Measurements from ENCODE around the gene MIPEP. TPM values are rescaled to one million over a fixed set of nuclear protein-coding genes. Genes with fewer than 3 reads are reported as not detected.

MIPEP gene
- total RNA-seq, 3 donors from 2014 or later, result 11.0 to 23.0 (median 20.0) TPM

DNA sequence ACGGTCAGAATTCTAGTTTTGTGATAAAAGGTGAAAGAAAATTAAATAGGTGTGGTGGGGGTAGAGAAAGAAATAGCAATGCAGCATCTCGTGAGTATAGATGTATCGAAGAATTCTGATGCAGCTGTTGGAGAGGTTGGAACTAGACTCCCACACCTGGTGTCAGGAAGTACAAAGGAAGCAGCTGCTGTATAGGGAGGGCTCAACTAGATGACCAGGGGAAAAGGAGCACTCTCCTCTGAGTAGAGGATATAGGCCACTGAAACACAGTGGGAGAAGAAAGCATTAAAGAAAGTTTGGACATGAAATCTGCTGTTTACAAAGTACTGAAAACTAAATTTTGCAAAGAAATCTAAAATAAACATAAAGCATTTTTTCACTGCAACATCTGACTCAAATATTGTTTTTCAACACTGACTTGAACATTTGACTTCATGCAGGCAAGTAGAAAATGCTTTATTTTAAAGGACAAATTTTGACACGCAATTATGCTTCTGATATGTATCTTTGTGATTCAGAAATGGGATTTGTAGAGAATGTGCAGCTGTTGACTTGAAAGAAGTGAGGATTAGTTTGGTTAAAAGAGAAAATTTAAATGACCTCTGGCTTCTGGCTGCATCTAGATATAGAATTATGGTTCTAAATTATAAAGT lies 82.2 kb downstream of the MIPEP start:
- no peaks in the 10 kb centered on the region for H3K9me3 ChIP-seq
- intact Hi-C loops (cut with DNase I; ENCODE audit: low total_unique reads), result no loop called here
- H3K4me1 ChIP-seq, result no peaks in the 10 kb centered on the region
- no peak overlapping the region for H3K4me3 ChIP-seq
- no peaks in the 10 kb centered on the region for H3K36me3 ChIP-seq
- DNase-seq (ENCODE audit: low spot score in 2 of 2), result no peak
- TF ChIP-seq, protein P1, sequence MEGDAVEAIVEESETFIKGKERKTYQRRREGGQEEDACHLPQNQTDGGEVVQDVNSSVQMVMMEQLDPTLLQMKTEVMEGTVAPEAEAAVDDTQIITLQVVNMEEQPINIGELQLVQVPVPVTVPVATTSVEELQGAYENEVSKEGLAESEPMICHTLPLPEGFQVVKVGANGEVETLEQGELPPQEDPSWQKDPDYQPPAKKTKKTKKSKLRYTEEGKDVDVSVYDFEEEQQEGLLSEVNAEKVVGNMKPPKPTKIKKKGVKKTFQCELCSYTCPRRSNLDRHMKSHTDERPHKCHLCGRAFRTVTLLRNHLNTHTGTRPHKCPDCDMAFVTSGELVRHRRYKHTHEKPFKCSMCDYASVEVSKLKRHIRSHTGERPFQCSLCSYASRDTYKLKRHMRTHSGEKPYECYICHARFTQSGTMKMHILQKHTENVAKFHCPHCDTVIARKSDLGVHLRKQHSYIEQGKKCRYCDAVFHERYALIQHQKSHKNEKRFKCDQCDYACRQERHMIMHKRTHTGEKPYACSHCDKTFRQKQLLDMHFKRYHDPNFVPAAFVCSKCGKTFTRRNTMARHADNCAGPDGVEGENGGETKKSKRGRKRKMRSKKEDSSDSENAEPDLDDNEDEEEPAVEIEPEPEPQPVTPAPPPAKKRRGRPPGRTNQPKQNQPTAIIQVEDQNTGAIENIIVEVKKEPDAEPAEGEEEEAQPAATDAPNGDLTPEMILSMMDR (IDR thresholded peaks at IDR 0.05), result no peak
- no peak for TF ChIP-seq POLR2A (IDR thresholded peaks at IDR 0.05)
- no peak for TF ChIP-seq POLR2AphosphoS5 (IDR thresholded peaks at IDR 0.05)
- H3K27me3 ChIP-seq, result no peaks in the 10 kb centered on the region
- no peak overlapping the region for H3K27ac ChIP-seq

DNA sequence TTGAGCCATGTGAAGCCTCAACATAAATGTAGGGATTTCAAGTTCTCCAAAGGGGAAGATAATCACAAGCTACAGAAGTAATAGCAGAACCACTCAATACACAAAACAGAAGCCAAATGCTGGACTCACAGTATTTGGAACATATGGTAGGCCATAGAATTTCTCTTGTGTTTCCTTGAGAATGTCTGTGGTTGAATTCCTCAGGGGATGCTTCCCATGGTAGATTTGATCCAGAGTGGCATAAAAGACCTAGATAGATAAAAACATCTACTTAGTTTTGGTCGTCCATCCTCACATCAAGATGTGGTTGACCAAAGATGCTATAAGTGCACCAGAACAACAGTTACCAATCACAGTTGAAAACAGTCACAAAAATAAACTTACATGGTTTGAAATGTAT lies 83.4 kb downstream of the MIPEP start:
- TF ChIP-seq POLR2A (IDR thresholded peaks at IDR 0.05), result no peak
- TF ChIP-seq, protein P1 (IDR thresholded peaks at IDR 0.05), result no peak
- no peak for TF ChIP-seq POLR2AphosphoS5 (IDR thresholded peaks at IDR 0.05)

DNA sequence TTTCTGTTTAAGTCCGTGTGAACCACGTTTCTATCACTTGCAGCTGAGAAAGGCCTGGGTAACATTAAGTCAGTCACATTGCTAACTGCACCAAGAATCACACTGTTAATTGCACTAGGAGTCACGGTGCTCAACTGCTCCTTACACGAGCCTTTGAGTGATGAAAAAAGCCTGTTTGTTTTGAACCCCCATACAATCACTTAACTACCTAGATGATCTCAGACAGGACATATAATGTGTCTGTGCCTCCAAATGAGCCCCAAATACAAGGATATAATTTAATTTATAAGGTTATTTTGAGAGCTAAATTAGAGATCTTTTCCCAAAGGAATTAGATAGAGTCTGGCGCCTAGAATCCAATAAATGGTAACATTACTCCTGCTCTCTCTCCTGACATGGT lies 84.1 kb downstream of the MIPEP start:
- Histone ChIP-seq H3K27ac (no peak overlapping the region), H3K36me3 (no peaks in the 10 kb centered on the region), H3K4me1 (no peaks in the 10 kb centered on the region), H3K27me3 (no peaks in the 10 kb centered on the region), H3K4me3 (no peak overlapping the region), H3K9me3 (no peaks in the 10 kb centered on the region)
- intact Hi-C loops (cut with DNase I; ENCODE audit: low total_unique reads), result no loop called here
- DNase-seq (ENCODE audit: low spot score in 2 of 2), result no peak
- TF ChIP-seq POLR2AphosphoS5 (IDR thresholded peaks at IDR 0.05) (no peak), POLR2A (IDR thresholded peaks at IDR 0.05) (no peak)
- TF ChIP-seq, protein P1 (IDR thresholded peaks at IDR 0.05), result no peak

More for the DNA sequence above, 83.4 kb downstream of the MIPEP start:
- Histone ChIP-seq H3K36me3 (no peaks in the 10 kb centered on the region), H3K4me1 (no peaks in the 10 kb centered on the region), H3K27me3 (no peaks in the 10 kb centered on the region), H3K9me3 (no peaks in the 10 kb centered on the region), H3K4me3 (no peak overlapping the region), H3K27ac (no peak overlapping the region)
- DNase-seq (ENCODE audit: low spot score in 2 of 2), result no peak
- intact Hi-C loops (cut with DNase I; ENCODE audit: low total_unique reads), result no loop called here

DNA sequence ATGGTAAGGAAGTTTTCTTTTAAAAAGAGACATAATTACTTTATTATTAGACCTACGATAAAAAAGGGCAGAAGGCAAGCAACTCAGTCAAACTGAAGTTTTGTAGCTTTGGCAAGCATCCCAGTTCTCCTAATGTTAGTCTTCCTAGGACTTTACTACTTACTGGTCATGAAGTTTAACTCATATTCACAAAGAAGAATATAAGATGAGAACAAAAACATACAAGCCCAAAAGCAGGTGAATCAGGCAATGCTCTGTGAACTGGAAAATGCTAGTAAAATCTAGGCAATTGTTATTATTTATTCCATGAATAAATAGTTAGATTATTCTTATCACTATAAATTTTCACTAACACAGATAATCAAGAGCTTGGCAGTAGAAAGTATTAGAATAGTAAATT lies 85.0 kb downstream of the MIPEP start:
- intact Hi-C loops (cut with DNase I; ENCODE audit: low total_unique reads), result no loop called here
- DNase-seq (ENCODE audit: low spot score in 2 of 2), result no peak
- Histone ChIP-seq H3K27ac (no peak overlapping the region), H3K36me3 (no peaks in the 10 kb centered on the region), H3K9me3 (no peaks in the 10 kb centered on the region), H3K4me3 (no peak overlapping the region), H3K27me3 (no peaks in the 10 kb centered on the region), H3K4me1 (no peaks in the 10 kb centered on the region)
- TF ChIP-seq POLR2AphosphoS5 (IDR thresholded peaks at IDR 0.05) (no peak), POLR2A (IDR thresholded peaks at IDR 0.05) (no peak)
- TF ChIP-seq, protein P1 (IDR thresholded peaks at IDR 0.05), result no peak

DNA sequence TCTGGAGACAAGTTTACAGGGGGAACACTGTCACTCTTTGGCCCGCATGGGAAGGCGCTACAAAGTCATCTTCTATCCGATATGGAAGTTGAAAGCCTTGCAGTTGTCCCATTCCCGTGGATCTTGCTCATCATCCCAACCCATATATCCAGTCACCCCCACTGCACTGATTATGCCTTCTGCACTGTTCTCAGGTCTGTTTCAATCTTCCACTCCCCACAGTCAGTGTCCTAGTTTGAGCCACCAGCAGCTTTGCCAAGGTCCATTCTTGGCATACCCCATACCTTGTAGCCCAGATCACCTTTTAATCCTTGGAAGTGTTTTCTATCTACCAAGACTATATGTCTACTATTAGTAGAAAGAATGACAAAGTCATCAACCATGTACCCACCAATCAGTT lies 88.1 kb downstream of the MIPEP start:
- no peak overlapping the region for H3K4me3 ChIP-seq
- no peak overlapping the region for H3K27ac ChIP-seq
- TF ChIP-seq POLR2AphosphoS5 (IDR thresholded peaks at IDR 0.05) (no peak), POLR2A (IDR thresholded peaks at IDR 0.05) (no peak)
- TF ChIP-seq, protein P1 (IDR thresholded peaks at IDR 0.05), result no peak
- intact Hi-C loops (cut with DNase I; ENCODE audit: low total_unique reads), result no loop called here
- H3K36me3 ChIP-seq, result no peaks in the 10 kb centered on the region
- H3K27me3 ChIP-seq, result no peaks in the 10 kb centered on the region
- no peaks in the 10 kb centered on the region for H3K4me1 ChIP-seq
- no peaks in the 10 kb centered on the region for H3K9me3 ChIP-seq
- DNase-seq (ENCODE audit: low spot score in 2 of 2), result no peak

Data from breast epithelium (tissue), 4 donors.